Measurements from ENCODE around the gene NLGN3. TPM values are rescaled to one million over a fixed set of nuclear protein-coding genes. Genes with fewer than 3 reads are reported as not detected.

The NLGN3 gene
- total and polyA plus RNA-seq, 9 donors: 2.1 to 10.9 (median 5.2) TPM

DNA sequence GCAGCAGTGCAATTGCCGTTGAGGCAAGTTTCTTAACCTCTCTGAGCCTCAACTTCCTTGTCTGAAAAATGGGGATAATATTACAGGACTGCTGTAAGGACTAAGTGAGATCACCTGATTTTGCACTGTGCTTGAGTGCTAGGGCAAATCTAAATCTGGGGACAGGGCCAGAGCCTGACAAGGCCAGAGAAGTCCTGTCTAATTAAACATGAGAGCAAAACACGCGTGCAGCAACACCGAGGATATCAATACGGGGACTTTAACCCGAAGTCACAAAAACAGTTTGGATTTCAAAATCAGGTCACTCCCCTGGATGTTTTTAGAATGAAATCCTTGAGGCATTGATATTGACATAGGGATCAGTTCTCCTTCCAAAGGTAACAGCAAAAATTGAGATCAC lies 72.7 kb downstream of the NLGN3 start:
- Histone ChIP-seq H3K4me1 (ENCODE audit: insufficient read depth) (no peaks in the 10 kb centered on the region), H3K9me3 (no peaks in the 10 kb centered on the region), H3K4me3 (no peak overlapping the region), H3K27ac (no peak overlapping the region), H3K27me3 (no peaks in the 10 kb centered on the region), H3K36me3 (no peaks in the 10 kb centered on the region)
- intact Hi-C loops (cut with DNase I): no loop called here
- TF ChIP-seq POLR2A (IDR thresholded peaks at IDR 0.05) (no peak), EP300 (IDR thresholded peaks at IDR 0.05) (no peak)
- TF ChIP-seq, protein P1, sequence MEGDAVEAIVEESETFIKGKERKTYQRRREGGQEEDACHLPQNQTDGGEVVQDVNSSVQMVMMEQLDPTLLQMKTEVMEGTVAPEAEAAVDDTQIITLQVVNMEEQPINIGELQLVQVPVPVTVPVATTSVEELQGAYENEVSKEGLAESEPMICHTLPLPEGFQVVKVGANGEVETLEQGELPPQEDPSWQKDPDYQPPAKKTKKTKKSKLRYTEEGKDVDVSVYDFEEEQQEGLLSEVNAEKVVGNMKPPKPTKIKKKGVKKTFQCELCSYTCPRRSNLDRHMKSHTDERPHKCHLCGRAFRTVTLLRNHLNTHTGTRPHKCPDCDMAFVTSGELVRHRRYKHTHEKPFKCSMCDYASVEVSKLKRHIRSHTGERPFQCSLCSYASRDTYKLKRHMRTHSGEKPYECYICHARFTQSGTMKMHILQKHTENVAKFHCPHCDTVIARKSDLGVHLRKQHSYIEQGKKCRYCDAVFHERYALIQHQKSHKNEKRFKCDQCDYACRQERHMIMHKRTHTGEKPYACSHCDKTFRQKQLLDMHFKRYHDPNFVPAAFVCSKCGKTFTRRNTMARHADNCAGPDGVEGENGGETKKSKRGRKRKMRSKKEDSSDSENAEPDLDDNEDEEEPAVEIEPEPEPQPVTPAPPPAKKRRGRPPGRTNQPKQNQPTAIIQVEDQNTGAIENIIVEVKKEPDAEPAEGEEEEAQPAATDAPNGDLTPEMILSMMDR (IDR thresholded peaks at IDR 0.05): no peak
- no peak for DNase-seq
- 77 to 80% (median 79%) methylated on average over 6 of the region's 6 CpGs for WGBS, 3 donors

Small RNA genes within 50 kb of the gene (small RNA-seq; reads per million reads assigned to genes)
- not detected for gene CXorf65

Other genes with a start within 250 kb of the NLGN3 start
- gene TEX11, start 236.1 kb upstream of the NLGN3 start, total RNA-seq: not detected
- not detected for gene TEX11, start 236.1 kb upstream of the NLGN3 start, polyA plus RNA-seq
- gene SLC7A3, start 213.7 kb upstream of the NLGN3 start, total RNA-seq: 1 to 10 TPM in 2 of 7 donors, under 1 TPM in 4, not detected in 1; 0.47 to 1.4 (median 0.94) TPM
- gene SLC7A3, start 213.7 kb upstream of the NLGN3 start, polyA plus RNA-seq: 1 to 10 TPM in 1 of 2 donors, under 1 TPM in 1; 0.87 to 1.5 TPM
- gene SNX12, start 76.5 kb upstream of the NLGN3 start, total RNA-seq: 10 to 100 TPM; 28.5 to 66.2 (median 59.2) TPM
- gene SNX12, start 76.5 kb upstream of the NLGN3 start, polyA plus RNA-seq: 10 to 100 TPM; 34.5 to 74.8 TPM
- gene FOXO4, start 49.0 kb upstream of the NLGN3 start, total RNA-seq: 10 to 100 TPM; 16.7 to 70.2 (median 48.2) TPM
- gene FOXO4, start 49.0 kb upstream of the NLGN3 start, polyA plus RNA-seq: 10 to 100 TPM; 33.1 to 35.2 TPM
- not detected for gene CXorf65, start 38.1 kb upstream of the NLGN3 start, total RNA-seq
- not detected for gene CXorf65, start 38.1 kb upstream of the NLGN3 start, polyA plus RNA-seq
- gene IL2RG, start 33.3 kb upstream of the NLGN3 start, total RNA-seq: 1 to 10 TPM in 5 of 7 donors, under 1 TPM in 2; 0.45 to 5.1 (median 1.5) TPM
- 10 to 100 TPM in 1 of 2 donors, 1 to 10 TPM in 1; 1.2 to 24.0 TPM for gene IL2RG, start 33.3 kb upstream of the NLGN3 start, polyA plus RNA-seq
- gene MED12, start 26.2 kb upstream of the NLGN3 start, total RNA-seq: 10 to 100 TPM; 36.5 to 68.4 (median 60.4) TPM
- 10 to 100 TPM; 27.8 to 40.0 TPM for gene MED12, start 26.2 kb upstream of the NLGN3 start, polyA plus RNA-seq
- gene GJB1, start 78.4 kb downstream of the NLGN3 start, total RNA-seq: 10 to 100 TPM in 1 of 7 donors, 1 to 10 TPM in 3, under 1 TPM in 1, not detected in 2; 0.36 to 17.9 (median 2.5) TPM
- under 1 TPM; 0.12 to 0.30 TPM for gene GJB1, start 78.4 kb downstream of the NLGN3 start, polyA plus RNA-seq
- 10 to 100 TPM; 17.2 to 75.8 (median 66.5) TPM for gene ZMYM3, start 109.3 kb downstream of the NLGN3 start, total RNA-seq
- gene ZMYM3, start 109.3 kb downstream of the NLGN3 start, polyA plus RNA-seq: 10 to 100 TPM; 17.8 to 46.2 TPM
- gene NONO, start 138.8 kb downstream of the NLGN3 start, total RNA-seq: 100 to 1,000 TPM; 209 to 391 (median 361) TPM
- gene NONO, start 138.8 kb downstream of the NLGN3 start, polyA plus RNA-seq: 100 to 1,000 TPM; 216 to 516 TPM
- gene ITGB1BP2, start 156.9 kb downstream of the NLGN3 start, total RNA-seq: 1 to 10 TPM in 6 of 7 donors, under 1 TPM in 1; 0.95 to 9.1 (median 3.2) TPM
- 1 to 10 TPM; 1.6 to 5.4 TPM for gene ITGB1BP2, start 156.9 kb downstream of the NLGN3 start, polyA plus RNA-seq
- gene TAF1, start 221.5 kb downstream of the NLGN3 start, total RNA-seq: 10 to 100 TPM; 25.5 to 52.0 (median 46.0) TPM
- gene TAF1, start 221.5 kb downstream of the NLGN3 start, polyA plus RNA-seq: 10 to 100 TPM; 20.0 to 33.8 TPM